Measurements from ENCODE around the gene ARPC5.

The ARPC5 gene

DNA sequence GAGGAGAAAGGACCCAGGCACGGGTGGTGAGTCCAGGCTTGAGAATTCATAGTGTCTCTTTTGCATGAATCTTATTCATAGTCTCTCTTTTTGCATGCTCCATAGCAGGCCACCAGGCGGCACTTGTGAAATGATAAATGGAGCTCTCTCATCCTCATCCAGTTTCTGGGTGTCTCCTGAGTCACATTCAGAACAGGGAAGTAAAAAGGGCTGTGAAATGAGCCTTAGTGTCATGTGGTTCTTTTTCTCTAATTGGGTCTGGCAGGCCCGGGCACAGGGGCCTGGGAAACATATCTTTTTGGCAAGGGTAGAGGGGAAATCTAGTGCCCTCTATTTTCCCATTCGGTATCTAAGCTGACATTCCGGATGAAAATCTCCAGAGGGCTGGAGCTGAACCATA lies 26.3 kb downstream of the ARPC5 start:
- DNase-seq: no peak

DNA sequence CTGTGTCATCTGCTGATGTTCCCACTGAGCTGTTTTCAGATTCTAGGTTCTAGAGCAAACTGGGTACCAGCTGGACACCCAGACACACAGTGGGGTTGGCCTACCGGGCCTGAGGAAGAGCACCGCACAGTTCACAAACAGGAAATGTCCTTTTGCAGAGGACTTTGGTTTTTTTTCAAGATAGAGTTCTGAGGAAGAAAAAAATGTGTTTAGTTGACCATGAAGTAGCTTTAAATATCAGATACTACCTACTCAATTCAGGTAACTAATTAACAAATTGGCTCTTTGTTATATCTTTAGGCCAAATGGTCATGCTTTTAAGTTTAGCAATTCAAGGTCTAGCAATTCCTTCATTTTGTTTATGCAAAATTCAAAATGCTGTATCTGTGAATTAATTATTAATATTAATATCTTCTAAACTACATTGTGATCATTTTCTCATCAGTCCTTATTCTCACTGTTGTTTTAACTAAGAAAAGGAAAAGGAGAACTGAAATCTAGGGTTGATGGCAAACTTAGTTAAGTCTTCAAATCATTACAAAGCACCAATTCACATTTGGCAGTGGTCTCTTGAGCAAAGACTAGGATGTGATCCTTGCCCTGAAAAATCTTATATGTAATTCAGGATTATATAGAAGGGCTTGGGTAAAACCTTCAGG lies 28.1 kb downstream of the ARPC5 start:
- no peak for DNase-seq

DNA sequence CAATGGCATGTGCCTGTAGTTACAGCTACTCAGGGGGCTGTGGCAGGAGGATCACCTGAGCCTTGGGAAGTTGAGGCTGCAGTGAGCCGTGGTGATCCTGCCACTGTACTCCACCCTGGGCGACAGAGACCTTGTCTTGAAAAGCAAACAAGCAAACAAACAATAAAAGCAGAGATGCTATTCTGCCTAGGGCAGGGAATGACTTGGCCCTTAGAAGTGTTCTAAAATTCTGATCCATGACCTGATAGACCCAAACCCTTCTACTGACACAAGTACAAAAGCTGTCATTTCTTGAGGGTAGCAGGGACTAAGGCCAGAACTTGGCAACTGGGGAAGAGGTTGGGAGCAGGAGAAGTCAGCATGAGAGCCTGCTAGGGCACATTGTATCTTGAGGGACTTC lies 29.7 kb downstream of the ARPC5 start:
- no peak for DNase-seq

DNA sequence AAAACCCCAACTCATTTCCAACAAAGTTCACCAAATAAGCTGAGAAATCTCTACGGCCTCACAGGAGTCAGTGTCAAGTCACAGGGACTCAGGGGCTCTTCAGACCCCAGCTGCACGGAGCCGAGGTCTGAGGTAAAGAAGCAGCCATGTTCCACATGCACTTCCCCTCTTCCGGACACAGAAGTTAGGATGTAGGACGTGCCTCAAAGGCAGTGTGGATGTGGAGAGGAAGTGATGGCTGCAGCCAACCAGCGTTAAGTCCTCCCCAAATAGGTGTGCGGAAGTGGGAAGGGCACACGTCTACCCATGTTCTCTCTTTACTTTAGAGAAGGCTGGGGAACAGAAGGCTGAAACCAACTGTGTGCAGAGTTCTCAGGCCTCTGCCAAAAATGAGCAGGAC lies 30.8 kb downstream of the ARPC5 start:
- DNase-seq: no peak

DNA sequence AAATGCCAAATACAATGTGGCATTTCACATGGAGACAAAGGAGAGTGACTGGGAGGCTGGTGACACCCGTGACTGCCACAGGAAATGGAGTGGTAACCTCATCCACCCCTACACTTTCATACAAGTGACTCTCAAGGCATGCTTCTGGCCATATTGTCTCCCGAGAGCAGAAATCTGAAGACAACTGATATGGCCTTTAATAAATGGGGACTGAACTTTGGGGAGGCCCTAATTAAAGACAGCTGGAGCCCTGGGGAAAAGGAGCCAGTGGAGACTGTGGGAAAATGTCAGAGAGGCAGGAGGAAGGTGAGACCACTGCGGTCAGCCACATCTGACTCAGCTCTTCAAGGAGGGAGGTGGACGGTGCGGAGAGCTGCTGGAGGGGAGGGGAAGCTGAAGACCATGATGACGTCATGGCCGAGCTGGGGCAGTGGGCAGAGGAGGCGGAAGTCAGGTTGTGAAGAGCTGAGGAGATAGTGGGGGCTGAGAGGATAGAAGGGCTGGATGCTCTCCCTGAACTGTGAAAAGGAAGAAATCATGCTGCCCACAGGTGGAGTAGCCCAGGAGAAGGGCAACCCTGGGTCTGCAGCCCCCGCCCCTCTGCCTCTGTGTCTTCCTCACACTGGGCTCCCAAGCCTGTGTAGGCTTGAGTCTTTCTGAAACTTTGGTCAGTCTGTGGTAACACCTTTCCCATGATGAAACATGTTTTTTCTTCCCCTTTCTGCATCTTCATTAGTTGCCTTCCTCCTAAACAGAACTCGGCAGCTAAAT lies 31.4 kb downstream of the ARPC5 start:
- no peak for DNase-seq

DNA sequence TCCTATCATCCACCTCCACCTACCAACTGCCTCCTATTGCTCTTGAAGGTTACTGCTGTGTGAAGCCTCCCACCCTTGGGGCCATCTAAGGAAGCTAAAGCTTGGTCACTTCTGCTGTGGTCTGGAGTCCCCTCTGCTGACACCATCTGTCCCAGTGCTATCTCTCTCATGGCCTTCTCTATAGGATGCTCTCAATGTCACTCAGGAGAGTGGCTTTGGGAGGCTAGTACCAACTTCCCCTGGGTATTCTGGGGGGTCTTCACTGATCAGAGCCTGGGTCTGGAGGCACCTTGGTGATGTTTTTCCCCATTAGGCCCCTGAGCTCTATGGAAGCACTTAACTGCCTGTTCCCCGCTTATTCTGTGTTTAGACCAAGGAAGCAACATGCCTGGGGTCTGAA lies 33.1 kb downstream of the ARPC5 start:
- DNase-seq: no peak

DNA sequence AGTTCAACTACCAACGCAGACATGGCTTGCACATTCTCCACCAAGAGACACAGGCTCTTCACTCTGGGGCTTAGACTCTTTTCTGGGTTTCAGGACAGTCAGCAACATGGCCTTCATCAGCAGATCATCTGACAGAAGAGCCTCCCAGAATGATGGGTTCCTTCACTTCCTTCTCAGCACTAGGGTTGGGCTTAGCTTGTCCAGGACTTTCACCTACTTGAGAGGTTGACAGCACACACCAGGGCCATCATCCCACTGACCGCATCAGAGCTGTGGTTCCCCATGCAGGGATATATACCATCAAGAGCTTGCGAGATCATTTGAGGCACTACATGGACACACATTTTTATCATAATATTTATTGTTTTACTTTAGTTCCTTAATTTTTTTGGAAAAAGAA lies 34.9 kb downstream of the ARPC5 start:
- DNase-seq: no peak

DNA sequence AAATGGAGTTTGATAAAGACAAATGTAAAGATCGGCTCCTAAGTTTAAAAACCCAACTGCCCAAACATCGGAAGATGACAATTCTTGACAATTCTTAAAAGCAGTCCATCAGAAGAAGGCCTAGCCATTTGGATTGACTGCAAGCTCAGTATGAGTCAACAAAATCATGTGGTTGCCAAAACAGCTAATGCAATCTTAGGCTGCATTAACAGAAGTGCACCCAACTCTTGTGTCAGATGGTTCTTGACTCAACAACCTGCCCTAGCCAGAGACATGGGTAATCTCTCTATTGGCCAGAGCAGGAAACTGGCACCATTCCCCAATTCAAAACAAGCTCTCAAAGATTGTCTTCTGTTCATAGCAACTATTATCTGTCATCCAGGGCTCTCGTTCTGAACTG lies 35.4 kb downstream of the ARPC5 start:
- DNase-seq: no peak

DNA sequence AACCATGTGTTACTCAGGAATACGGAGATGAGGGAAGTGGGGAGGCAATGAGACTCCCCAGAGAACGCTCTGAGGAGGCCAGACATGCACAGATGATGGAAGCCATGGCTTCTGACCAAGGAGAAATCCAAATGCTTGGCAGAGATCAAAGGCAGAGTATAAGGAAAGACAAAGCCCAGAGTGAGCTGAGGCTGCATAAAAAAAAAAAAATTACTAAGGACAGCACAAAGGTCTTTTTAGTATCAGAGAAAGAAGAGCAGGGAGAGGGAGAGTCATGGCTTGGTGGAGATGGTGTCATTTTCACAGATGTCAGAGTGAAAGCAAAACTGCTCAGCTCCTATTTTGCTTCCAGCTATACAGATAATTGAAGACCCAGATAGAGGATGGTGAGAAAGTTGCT lies 37.2 kb downstream of the ARPC5 start:
- no peak for DNase-seq

DNA sequence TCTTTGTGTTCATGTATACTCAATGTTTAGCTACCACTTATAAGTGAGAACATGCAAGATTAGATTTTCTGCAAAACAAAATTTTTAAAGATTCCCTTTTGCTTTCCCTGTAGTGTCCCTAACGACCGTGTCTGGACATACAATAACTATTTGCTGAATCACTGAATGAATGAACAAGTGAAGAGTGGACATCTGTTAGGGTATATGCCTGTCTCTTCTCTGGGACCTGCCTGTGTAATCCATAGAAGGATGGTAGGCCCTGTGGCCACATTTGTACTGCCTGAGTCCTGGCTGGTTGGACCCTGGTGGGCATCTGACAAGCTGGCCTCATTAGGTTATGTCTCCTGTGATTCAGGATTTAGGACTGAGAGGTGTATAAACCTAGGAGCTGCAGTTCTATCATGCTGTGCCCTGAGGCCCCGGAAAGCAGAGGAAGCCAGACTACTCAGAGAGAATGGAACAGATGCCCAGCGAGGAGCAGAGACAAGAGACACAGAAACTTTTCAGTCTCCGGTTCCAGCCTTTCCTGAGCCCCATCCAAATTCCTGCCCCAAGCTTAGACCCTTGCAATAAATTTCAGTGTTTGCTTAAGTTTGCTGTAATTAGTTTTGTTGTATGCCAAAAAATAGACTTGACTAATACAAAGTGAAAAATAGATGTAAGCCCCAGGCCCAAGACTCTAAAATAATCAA lies 37.8 kb downstream of the ARPC5 start:
- no peak for DNase-seq

DNA sequence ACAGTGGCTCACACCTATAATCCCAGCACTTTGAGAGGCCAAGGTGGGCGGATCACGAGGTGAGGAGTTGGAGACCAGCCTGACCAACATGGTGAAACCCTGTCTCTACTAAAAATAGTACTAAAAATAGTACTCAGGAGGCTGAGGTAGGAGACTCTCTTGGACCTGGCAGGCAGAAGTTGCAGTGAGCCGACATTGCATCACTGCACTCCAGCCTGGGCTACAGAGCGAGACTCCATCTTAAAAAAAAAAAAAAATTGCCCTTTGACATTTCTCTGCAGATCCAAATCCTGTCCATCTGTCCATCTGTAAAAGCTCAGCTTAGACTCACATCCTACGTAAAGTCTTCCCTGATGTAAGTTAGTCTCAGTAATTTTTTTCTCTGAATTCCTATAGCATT lies 39.1 kb downstream of the ARPC5 start:
- no peak for DNase-seq

DNA sequence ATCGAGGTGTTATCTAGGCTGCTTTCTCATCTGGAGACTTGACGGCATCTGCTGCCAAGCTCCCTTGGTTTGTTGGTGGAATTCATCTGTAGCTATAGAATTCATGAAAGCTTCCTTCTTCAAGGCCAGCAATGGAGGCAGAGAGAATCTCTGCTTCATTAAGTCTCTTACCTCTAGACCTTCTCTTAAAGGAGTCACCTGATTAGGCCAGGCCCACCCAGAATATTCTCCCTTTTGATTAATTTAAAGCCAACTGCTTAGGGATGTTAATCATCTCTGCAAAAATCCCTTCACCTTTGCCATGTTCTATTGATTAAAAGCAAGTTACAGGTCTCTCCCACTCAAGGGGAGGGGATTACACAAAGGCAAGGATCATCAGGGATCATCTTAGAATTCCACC lies 40.0 kb downstream of the ARPC5 start:
- no peak for DNase-seq

DNA sequence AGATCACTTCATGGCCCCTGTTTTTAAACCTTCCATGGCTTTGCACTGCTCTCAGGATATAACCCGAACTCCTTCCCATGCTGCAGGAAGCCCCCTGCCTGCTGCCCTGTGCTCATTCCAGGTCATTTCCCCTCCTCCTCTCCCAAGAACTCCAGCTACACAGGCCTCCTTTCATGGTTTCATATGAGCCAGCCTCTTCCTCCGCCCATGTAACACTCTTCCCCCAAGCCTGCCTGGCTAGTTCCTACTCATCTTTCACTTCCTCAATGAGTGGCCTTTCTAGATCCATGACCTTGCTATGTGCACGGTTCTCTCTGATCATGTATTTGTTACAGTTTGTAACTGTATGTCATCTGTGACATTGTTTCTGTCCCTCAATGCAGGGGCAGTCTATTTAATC lies 42.2 kb downstream of the ARPC5 start:
- no peak for DNase-seq

DNA sequence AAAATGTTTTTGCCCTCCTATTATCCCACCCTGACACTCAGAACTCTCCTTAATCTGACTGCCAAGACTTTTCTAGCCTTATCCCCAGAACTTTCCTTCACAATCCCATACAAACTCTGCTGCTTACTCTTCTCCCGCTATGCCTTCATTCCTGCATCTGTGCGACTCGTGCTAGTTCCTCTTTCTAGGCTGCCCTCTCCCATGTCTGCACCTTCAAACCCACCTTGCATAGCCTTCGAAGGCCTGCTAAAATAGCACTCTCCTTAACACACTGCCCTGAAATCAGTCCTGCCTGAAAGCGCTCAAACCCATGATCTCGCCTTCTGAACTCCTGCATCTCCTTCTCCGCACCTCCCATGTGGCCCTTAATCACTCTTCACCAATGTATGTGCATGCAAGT lies 42.9 kb downstream of the ARPC5 start:
- DNase-seq: no peak

DNA sequence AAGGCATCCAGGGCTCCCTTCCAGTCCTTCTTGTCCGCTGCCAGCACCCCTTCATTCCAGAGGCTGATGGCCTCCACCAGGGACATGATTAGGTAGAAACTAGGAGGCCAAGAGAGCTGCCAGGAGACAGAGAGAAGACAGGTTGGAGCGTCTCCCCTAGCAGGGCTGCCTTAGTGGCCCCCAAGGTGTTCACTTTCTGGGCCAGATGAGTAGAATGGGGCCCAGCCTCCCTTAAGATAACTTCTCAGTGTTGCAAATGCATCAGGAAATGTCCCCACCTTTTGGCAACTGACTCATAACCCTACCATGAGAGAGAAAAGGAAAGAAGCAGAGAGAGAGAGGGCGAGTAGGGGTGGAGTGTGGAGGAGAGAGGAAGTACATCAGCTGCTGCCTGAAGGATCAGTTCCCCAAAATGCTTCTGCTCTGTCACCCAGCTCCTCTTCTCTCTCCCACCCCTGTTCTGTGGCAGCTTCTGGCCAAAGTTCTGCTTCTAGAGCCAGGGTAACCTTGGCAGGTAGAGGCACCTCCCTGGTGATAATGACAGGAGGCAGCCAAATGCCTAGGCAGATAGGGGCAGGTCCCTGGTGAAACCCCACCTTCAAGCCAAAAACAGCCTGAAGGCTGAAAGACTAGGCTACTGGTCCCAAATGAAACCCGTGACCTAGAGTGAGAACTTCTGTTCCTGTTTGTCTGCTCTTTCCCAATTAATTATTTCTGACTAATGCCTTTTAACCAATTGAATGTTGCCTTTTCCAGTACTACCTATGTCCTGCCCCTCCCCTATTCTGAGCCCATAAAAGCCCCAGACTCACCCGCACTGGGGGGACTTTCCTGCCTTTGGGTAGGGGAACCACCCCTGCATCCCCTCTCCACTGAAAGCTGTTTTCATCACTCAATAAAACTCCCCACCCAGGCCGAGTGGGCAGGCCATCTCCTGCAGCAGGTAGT lies 45.1 kb downstream of the ARPC5 start, which contains the start of gene NCF2:
NCF2 (minus strand) TSS at position 216 of the 948 bp plus-strand sequence; CDS start at position 86, 130 bp downstream.
- no peak for DNase-seq

DNA sequence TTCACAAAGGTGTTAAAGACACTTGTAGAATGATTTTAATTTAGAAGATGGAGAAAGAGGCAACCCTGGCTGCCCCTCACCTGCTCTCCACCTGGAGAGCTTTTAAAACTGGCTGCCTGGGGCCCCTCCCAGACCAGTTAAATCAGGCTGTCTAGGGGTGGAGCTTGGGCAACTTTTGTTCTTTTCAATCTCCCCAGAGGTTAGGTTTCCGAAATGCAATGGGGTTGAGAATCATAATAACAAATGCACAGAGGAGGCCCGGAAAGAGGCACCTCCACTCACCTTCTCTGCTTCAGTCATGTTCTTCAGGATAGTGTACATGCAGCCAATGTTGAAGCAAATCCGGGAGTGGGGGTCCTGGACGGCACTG lies 45.7 kb downstream of the ARPC5 start:
- no peak for DNase-seq

DNA sequence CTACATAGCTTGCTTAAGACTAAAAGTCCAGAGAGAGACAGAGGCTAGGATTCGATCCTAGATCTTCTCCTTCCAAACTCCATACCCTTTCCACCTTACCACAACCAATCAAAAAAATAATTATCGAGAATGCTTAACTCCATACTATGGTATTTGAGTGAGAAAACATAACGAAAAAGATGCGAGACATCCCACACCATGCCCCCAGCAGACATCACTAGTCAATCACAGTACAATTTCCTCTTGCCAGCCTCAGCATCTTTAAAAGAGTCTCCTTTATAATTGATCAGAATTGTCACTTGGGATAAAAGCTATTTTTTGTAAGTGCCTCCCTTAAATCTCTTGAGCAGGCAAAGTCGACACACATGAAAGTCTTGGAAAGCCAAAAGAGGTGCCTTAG lies 46.2 kb downstream of the ARPC5 start:
- no peak for DNase-seq

DNA sequence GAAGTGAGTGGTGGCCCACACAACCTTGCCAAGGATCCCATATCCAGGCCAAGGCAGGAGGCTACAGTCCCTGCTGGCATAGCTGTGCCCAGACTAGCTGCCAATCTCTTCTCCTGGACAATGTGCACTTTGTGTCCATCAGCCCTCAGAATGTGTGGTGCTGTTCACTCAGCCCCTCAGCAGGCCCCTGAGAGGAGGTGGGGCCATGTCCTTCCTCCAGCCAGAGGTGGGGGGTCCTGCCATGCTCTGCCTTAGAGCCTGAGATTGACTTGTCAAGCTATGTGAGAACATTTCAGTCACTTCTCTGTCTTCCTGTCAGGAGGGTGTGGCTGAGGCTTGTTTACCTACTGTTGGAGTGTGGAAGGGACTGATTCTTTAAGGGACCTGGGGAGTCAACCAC lies 46.8 kb downstream of the ARPC5 start:
- no peak for DNase-seq

DNA sequence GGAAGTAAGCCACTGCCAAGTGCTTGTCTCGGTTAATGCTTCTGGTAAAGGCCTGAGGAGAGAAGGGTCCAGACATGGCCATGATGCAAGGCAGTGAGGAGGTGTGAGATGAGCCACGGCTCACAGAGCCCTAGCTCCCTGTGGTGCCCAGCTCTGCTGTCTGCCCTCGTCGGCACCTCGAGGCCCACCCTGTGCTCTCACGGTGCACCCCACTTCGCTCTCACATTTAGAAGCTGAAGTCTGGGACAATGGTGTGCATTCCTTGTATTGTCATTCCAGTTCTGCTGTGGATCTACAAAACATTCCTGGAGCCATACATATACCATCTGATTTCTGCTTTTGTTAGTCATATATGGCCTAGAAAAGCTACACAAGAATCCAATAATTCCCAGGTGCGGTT lies 48.7 kb downstream of the ARPC5 start:
- no peak for DNase-seq

DNA sequence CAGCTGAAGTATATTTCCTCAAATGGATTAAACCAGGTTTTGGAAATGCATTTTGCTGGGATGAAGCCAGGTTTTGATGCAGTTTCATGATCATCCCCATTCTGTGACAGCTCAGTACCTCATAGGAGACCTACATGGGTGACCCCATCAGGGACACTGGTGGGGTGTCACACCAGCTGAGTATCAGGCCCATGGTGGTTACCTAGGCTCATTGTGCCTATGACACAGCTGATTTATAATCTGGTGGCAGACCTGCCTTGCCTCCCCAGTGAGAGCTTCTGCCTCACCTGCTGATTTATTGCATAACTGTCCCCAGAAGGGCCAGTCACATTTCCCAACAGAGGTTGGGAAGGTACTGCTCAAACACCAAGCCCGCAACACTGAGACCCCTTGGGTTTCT lies 49.1 kb downstream of the ARPC5 start:
- no peak for DNase-seq

DNA sequence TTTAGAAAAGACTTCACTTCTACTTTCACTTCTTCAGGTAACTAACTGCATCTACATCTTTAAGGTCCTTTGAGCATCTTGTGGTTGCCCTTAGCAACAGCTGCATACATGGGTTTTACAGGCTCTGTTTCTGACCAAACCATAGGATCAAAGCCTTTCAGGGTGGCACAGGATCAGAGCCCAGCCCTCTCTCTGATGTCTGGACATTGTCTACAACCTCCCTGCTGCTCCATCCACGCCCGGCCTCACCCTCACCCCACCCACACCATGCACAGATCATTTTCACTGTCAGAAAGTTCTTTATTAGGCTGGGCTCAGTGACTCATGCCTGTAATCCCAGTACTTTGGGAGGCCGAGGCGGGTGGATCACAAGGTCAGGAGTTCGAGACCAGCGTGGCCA lies 50.5 kb downstream of the ARPC5 start:
- DNase-seq: no peak

DNA sequence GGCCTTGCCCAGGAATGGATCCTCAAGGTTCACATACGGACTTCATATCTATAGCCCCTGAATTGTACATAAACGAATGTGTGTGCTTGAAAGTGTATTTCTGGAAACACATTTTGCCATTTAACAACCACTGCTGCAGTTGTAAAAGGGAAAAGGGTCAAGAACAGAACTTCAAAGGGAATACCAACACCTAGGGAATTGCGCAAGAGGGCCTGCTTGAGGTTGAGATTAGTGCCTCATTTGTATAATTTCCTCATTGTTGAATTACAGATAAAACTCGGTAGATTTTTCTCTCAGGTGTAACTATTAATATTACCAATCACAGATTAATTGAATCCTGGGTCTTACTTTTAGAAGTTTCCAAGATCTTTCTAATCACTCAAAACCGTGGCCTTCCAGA lies 51.4 kb downstream of the ARPC5 start:
- DNase-seq: no peak

DNA sequence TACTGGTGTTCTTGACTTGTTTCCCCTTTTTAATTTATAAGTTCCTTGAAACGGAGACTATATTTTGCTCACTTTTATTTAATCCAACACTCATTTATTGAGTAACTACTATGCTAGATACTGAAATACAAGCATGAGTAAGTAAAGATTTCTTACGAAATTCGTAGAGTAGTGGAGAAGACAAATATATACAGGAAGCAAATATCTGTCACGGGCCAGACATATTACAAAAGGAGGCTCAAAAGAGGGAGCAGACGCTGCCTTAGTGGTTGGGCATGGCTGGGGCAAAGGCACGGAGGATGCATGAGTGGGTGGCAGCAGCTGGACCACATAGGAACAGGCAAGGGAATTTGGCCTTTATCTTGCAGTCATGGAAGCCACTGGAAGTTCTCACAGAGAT lies 52.1 kb downstream of the ARPC5 start:
- no peak for DNase-seq
